Mucosa of descending colon (tissue), 3 donors: ENCODE results near the gene ULK3. TPM values are rescaled to one million over a fixed set of nuclear protein-coding genes. Genes with fewer than 3 reads are reported as not detected.

Source experiments
- ATAC-seq: fragments of 200-7000 bp; cut with Tn5 transposase; one replicate; pipeline ENCODE4 v1.9.1; 2020; ENCODE audit warnings: mild to moderate bottlenecking, moderate library complexity
- DNase-seq, 3 donors: peaks; one replicate each; pipeline ENCODE4 v3.0.0-alpha.2; 2020
- H3K36me3 ChIP-seq: fragments of 200-600 bp; one replicate; pipeline ENCODE4 v1.8.0; 2021; ENCODE audit warnings: low read depth, mild to moderate bottlenecking
- H3K4me1 ChIP-seq: fragments of 200-600 bp; one replicate; pipeline ENCODE4 v1.8.0; 2021; ENCODE audit warnings: low read depth, mild to moderate bottlenecking
- H3K4me3 ChIP-seq: fragments of 200-600 bp; one replicate; pipeline ENCODE4 v1.8.0; 2021; ENCODE audit warnings: mild to moderate bottlenecking
- H3K9me3 ChIP-seq: fragments of 200-600 bp; one replicate; pipeline ENCODE4 v1.8.0; 2021; ENCODE audit warnings: mild to moderate bottlenecking
- intact Hi-C, 2 donors: fragments of 100-400 bp; cut with DNase I in 1 of 2; cut with micrococcal nuclease in 1 of 2; formaldehyde crosslinking; loops; one replicate each; pipeline versions ENCODE4 v1.11.0 to v1.11.1; 2022; cut with DNase I, micrococcal nuclease
- total RNA-seq, 3 donors: library from RNA; stranded (reverse); fragmentation: NEBNext Ultra II Directional in 2 of 3; extraction: Animal tissue kit (Norgen Biotek cat#: 25700) in 2 of 3; gene quantifications; one replicate each; pipeline versions ENCODE4 v1.2.1 to v1.2.4, GENCODE V29; 2021 to 2023
- TF ChIP-seq, protein P1 (sequence below): fragments of 200-600 bp; IDR thresholded peaks from one replicate; pipeline ENCODE4 v1.8.0; 2022; ENCODE audit warnings: antibody characterized with exemption, mild to moderate bottlenecking
- donor health status: DM: no; HTN: no; CAD: no; lungs with moderate emphysema.
- donor health status: DM: no; HTN: no; CAD: no.
- donor health status: DM: no; HTN: yes; CAD: no.

ULK3 gene
- total RNA-seq, 3 donors from 2014 or later: 66.5 to 89.3 (median 73.1) TPM

DNA sequence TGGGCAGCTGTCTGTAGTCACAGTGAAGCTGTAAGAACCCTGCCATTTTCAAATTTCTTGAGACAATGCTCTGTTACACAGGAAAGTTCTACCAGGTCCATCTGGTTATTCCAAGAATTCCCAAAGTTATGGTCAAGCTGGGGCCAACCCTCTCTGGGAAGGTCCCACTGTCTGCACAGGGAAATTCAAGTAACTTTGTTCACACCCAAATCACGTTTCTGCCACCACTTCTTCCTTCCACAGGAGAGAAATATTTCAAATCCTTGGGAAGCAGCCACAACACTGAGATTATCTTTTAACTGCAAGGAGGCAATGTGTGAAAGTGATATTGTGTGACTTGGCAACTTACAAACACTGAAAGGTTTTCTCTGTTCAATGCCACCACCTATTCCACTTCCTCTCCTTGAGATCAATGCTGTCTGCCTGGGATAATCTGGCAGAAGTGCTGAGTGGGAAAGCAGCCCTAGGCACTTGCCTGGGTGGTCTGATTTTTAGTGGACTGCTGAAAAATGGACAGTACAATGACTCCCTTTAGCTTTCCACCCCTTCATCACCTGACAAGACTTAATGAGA, 24.6 kb upstream of the ULK3 start:
- no peaks in the 10 kb centered on the region for H3K9me3 ChIP-seq
- H3K4me1 ChIP-seq: peaks cover 85% of the 10 kb centered on the region
- ATAC-seq: no peak
- TF ChIP-seq, protein P1, sequence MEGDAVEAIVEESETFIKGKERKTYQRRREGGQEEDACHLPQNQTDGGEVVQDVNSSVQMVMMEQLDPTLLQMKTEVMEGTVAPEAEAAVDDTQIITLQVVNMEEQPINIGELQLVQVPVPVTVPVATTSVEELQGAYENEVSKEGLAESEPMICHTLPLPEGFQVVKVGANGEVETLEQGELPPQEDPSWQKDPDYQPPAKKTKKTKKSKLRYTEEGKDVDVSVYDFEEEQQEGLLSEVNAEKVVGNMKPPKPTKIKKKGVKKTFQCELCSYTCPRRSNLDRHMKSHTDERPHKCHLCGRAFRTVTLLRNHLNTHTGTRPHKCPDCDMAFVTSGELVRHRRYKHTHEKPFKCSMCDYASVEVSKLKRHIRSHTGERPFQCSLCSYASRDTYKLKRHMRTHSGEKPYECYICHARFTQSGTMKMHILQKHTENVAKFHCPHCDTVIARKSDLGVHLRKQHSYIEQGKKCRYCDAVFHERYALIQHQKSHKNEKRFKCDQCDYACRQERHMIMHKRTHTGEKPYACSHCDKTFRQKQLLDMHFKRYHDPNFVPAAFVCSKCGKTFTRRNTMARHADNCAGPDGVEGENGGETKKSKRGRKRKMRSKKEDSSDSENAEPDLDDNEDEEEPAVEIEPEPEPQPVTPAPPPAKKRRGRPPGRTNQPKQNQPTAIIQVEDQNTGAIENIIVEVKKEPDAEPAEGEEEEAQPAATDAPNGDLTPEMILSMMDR: no peak
- no peak for DNase-seq
- intact Hi-C loops: no loop called here
- H3K4me3 ChIP-seq: no peak overlapping the region
- no peaks in the 10 kb centered on the region for H3K36me3 ChIP-seq

DNA sequence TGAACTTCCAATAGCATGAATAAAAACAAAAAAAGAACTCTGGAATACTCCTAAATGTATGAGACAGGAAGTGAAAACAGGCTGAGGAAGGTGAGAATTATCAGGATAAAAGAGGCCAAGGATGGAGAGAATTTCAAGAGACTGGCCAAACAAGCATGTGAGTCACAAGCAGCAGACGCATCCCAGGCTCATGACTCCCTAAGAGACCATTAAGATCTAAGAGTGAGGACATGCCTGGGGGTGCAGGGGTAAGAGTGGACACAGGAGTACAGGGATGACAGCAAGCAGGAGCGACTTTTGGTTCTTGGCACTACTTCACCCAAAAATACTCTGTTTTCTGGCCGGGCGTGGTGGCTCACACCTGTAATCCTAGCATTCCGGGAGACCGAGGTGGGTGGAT, 23.1 kb upstream of the ULK3 start:
- H3K36me3 ChIP-seq: no peaks in the 10 kb centered on the region
- intact Hi-C loops: no loop called here
- TF ChIP-seq, protein P1: no peak
- no peak for DNase-seq
- no peaks in the 10 kb centered on the region for H3K9me3 ChIP-seq
- peaks cover 79% of the 10 kb centered on the region for H3K4me1 ChIP-seq
- ATAC-seq: no peak
- no peak overlapping the region for H3K4me3 ChIP-seq

DNA sequence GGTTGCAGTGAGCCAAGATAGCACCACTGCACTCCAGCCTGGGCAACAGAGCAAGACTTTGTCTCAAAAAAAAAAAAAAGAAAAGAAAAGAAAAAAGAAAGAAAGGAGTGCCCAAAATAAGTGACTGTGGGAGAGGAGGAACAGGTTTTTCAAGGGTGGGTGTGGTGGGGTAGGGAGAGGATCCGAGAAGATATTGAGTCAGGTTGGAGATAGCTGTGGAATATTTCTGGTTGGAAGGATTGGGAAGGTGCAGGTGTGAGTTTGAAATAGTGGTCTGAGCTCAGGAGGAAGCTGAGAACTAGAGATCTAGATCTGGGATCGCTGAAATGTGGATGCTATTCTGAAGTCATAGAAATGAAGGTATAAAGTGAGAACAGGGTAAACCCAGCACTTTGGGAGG, 22.4 kb upstream of the ULK3 start:
- Histone ChIP-seq H3K4me1 (peaks cover 72% of the 10 kb centered on the region), H3K36me3 (no peaks in the 10 kb centered on the region), H3K4me3 (no peak overlapping the region), H3K9me3 (no peaks in the 10 kb centered on the region)
- ATAC-seq: no peak
- DNase-seq: no peak
- TF ChIP-seq, protein P1: no peak
- intact Hi-C loops: no loop called here

- no peaks in the 10 kb centered on the region for H3K36me3 ChIP-seq
- H3K4me3 ChIP-seq: no peak overlapping the region
- TF ChIP-seq, protein P1: no peak
- intact Hi-C loops: no loop called here
- no peaks in the 10 kb centered on the region for H3K9me3 ChIP-seq
- H3K4me1 ChIP-seq: peaks cover 72% of the 10 kb centered on the region
- ATAC-seq: peak; percentile 18
- no peak for DNase-seq
These were observed 21.3 kb upstream of the ULK3 start for GRCh38 chr15:74864296-74864695.

GRCh38 chr15:74863239-74864056, 20.5 kb upstream of the ULK3 start:
- DNase-seq (no peak), ATAC-seq (peak; percentile 14)
- intact Hi-C loops: no loop called here
- Histone ChIP-seq H3K9me3 (no peaks in the 10 kb centered on the region), H3K4me1 (peaks cover 70% of the 10 kb centered on the region), H3K4me3 (no peak overlapping the region), H3K36me3 (no peaks in the 10 kb centered on the region)
- TF ChIP-seq, protein P1: no peak
